ENCODE measurements around the gene KHK. TPM values are rescaled to one million over a fixed set of nuclear protein-coding genes. Genes with fewer than 3 reads are reported as not detected.

KHK gene
- polyA plus RNA-seq, 1 of the 3 experiments (the other 2 are of a cell fraction): 10.3 TPM

- ChIA-PET POLR2A (interaction anchor here (0.5 to 3.8 kb wide), 8 partner anchors 8 to 858 kb away, joined by 3 to 26 read pairs (median 3); partner anchors contain the start of genes AGBL5, EMILIN1 and OST4), CTCF (interaction anchor here (0.8 to 18.5 kb wide), 9 partner anchors 8 to 220 kb away, joined by 3 to 227 read pairs (median 6); partner anchors contain the start of genes AGBL5, EMILIN1, KHK and OST4)
- TF ChIP-seq FOXJ3 (CRISPR knock-in tag; IDR thresholded peaks at IDR 0.05): no peak
- no peak for TF ChIP-seq USF1 (IDR thresholded peaks at IDR 0.05; ENCODE audit: borderline replicate concordance, low read depth)
- no peak for TF ChIP-seq FOXM1 (IDR thresholded peaks at IDR 0.05; ENCODE audit: low read depth)
- no peak for TF ChIP-seq NFIC (IDR thresholded peaks at IDR 0.05; ENCODE audit: borderline replicate concordance)
- TF ChIP-seq YY1 (IDR thresholded peaks at IDR 0.05; ENCODE audit: low read depth): no peak
- TF ChIP-seq JUND (IDR thresholded peaks at IDR 0.05): no peak
- no peak for TF ChIP-seq MEF2A (IDR thresholded peaks at IDR 0.05; ENCODE audit: borderline replicate concordance, low read depth)
- no peak for TF ChIP-seq EP300 (IDR thresholded peaks at IDR 0.05; ENCODE audit: borderline replicate concordance in 1 of 2, low read depth in 1 of 2, low read length in 1 of 2)
- no peak for TF ChIP-seq ELF1 (IDR thresholded peaks at IDR 0.05)
- no peak for TF ChIP-seq TCF12 (IDR thresholded peaks at IDR 0.05)
- TF ChIP-seq MAX (IDR thresholded peaks at IDR 0.05; ENCODE audit: low read depth): no peak
- TF ChIP-seq IRF3 (IDR thresholded peaks at IDR 0.05; ENCODE audit: low read depth, low read length): no peak
- no peak for TF ChIP-seq FOSL2 (IDR thresholded peaks at IDR 0.05; ENCODE audit: borderline replicate concordance, low read depth)
- TF ChIP-seq GABPA (IDR thresholded peaks at IDR 0.05; ENCODE audit: low read depth): no peak
- no peak for TF ChIP-seq USF2 (IDR thresholded peaks at IDR 0.05; ENCODE audit: borderline replicate concordance, low read depth, low read length)
- H3K9me3 ChIP-seq: no peaks in the 10 kb centered on the region
- no peak overlapping the region for H3K9ac ChIP-seq
- no peak overlapping the region for H2AFZ ChIP-seq (ENCODE audit: low read depth)
- peaks cover 5% of the 10 kb centered on the region; the same call in 1 of the 2 replicates for H3K79me2 ChIP-seq (ENCODE audit: insufficient read depth)
- peaks cover 16 to 54% of the 10 kb centered on the region in 2 experiments for H3K36me3 ChIP-seq (replicated peaks in 1 of 2; ENCODE audit: control insufficient read depth in 1 of 2, insufficient read depth in 2 of 2, low read length in 1 of 2)
- H4K20me1 ChIP-seq (ENCODE audit: insufficient read depth): no peaks in the 10 kb centered on the region
- H3K4me1 ChIP-seq (ENCODE audit: control insufficient read depth in 1 of 2, insufficient read depth in 2 of 2, low read depth in 1 of 2, low read length in 1 of 2): peaks cover 0 to 6% of the 10 kb centered on the region in 2 experiments; a peak in 1 of 4 replicates
- H3K9me2 ChIP-seq: no peaks in the 10 kb centered on the region
- H3F3A ChIP-seq (replicated peaks; ENCODE audit: insufficient read depth): peaks cover 12% of the 10 kb centered on the region
- H3K27me3 ChIP-seq (ENCODE audit: insufficient read depth): no peaks in the 10 kb centered on the region
- 93% methylated on average over 13 of the region's 15 CpGs for WGBS (ENCODE audit: low lambda C conversion rate)
- no peak for DNase-seq
- H3K4me3 ChIP-seq (ENCODE audit: low read depth in 2 of 2, low read length in 1 of 2): no peak overlapping the region
- H3K27ac ChIP-seq (ENCODE audit: low read depth in 2 of 2, low read length in 1 of 2): 0 out of 4 replicates have a peak overlapping the region, but pooled peaks of 1 of the 2 experiments have one; percentile 3
- no peak overlapping the region for H3K4me2 ChIP-seq
These were observed 27.3 kb upstream of the KHK start for GRCh38 chr2:27059141-27059820.

All from SK-N-SH (cell line).